Measurements from ENCODE around the gene LINS1.

DNA sequence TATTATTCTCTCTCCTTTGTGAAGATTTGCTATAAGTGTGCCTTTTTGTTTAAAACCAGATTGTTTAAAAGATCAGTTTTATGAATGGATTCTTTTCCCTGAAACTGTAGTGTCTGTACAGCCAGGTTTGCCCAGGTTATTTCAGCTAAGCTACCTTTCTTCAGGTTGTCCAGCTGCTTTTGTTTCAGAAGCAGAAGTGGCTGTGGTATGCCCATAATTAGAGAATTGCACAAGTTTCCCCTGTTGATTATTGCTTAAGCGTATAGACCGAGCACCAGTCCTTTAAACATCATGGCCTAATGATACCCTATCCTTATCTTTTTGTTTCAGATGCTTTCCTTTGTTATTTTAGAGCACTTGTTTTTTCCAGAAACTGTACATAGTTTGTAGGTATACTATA, 10.6 kb upstream of the LINS1 start:
- TF ChIP-seq GATA2 (IDR thresholded peaks at IDR 0.05; ENCODE audit: low read depth, low read length) (no peak), GATA3 (IDR thresholded peaks at IDR 0.05; ENCODE audit: low read depth, low read length) (no peak)
